DND-41 (cell line): ENCODE results near the gene TCERG1L.

Experiments
- ATAC-seq: fragments of 200-7000 bp; cut with Tn5 transposase; 3 replicates; pipeline ENCODE4 v1.9.1; 2021; ENCODE audit warnings: low read depth; ENCODE audit not compliant: insufficient read depth
- DNase-seq: peaks from one replicate; pipeline ENCODE4 v3.0.0-alpha.2; 2020
- H2AFZ ChIP-seq: 2 replicates; pipeline ENCODE4 v1.6.0; 2012; ENCODE audit warnings: low read depth, low read length
- H3K27ac ChIP-seq: 2 replicates; pipeline ENCODE4 v1.5.1; 2012; ENCODE audit warnings: low read length, inconsistent platforms
- H3K27me3 ChIP-seq: fragments of 200-600 bp; sonication (generic); 2 replicates; pipeline ENCODE4 v1.6.0; 2012; ENCODE audit warnings: low read length, mild to moderate bottlenecking, inconsistent platforms; ENCODE audit not compliant: insufficient read depth, poor library complexity
- H3K36me3 ChIP-seq: 2 replicates; pipeline ENCODE4 v1.5.1; 2012; ENCODE audit warnings: low read length, inconsistent platforms; ENCODE audit not compliant: insufficient read depth
- H3K4me1 ChIP-seq: 2 replicates; pipeline ENCODE4 v1.5.1; 2012; ENCODE audit warnings: mild to moderate bottlenecking, low read length; ENCODE audit not compliant: insufficient read depth
- H3K4me2 ChIP-seq: 2 replicates; pipeline ENCODE4 v1.6.0; 2012; ENCODE audit warnings: mild to moderate bottlenecking, moderate library complexity, low read length, inconsistent platforms; ENCODE audit not compliant: insufficient read depth
- H3K4me3 ChIP-seq, 2 experiments: fragments of 200-600 bp in 1 of 2; shearing (Covaris generic) in 1 of 2; 2 replicates each; pipeline ENCODE4 v1.5.1; 2012 to 2016; ENCODE audit warnings: inconsistent platforms in 2 of 2, low read length in 2 of 2, mild to moderate bottlenecking in 2 of 2, low read depth in 1 of 2, moderate library complexity in 1 of 2
- H3K79me2 ChIP-seq: 2 replicates; pipeline ENCODE4 v1.6.0; 2012; ENCODE audit warnings: low read length, inconsistent platforms; ENCODE audit not compliant: insufficient read depth
- H3K9ac ChIP-seq: 2 replicates; pipeline ENCODE4 v1.6.0; 2012; ENCODE audit warnings: low read depth, mild to moderate bottlenecking, inconsistent platforms, low read length, moderate library complexity
- H3K9me3 ChIP-seq: 2 replicates; pipeline ENCODE4 v1.5.1; 2012; ENCODE audit warnings: low read length, moderate library complexity, mild to moderate bottlenecking, inconsistent platforms; ENCODE audit not compliant: insufficient read depth, severe bottlenecking
- H4K20me1 ChIP-seq: 2 replicates; pipeline ENCODE4 v1.6.0; 2012; ENCODE audit warnings: low read length; ENCODE audit not compliant: insufficient read depth
- CTCF ChIP-seq: IDR thresholded peaks from 2 replicates; pipeline ENCODE4 v1.5.1; 2012; ENCODE audit warnings: borderline replicate concordance, low read length, moderate library complexity, mild to moderate bottlenecking; ENCODE audit not compliant: poor library complexity, severe bottlenecking; ENCODE audit errors: extremely low read depth
- EZH2 ChIP-seq: IDR thresholded peaks from 3 replicates; pipeline ENCODE4 v1.6.1; 2012; ENCODE audit warnings: borderline replicate concordance, low read depth, mild to moderate bottlenecking, moderate library complexity, low read length, inconsistent platforms; ENCODE audit not compliant: severe bottlenecking

TCERG1L gene

DNA sequence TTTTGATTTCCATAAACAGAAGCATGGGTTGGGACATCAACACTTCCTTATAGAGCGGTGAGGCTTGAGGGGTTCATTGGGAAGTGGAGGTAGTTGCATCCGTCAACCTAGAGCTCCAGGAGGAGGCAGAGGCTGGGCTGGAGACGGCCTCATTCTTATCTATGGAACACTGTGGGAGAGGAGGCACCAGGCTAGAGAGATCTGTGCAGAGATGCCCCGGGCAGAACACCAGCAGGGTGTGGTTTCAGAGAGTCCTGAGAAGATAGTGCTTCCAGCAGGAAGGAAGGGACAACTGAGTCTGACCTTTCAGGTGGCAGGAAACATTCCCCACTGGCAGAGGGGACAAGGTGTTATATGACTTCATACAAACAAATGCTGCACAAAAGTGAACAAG is 56.7 kb downstream of the TCERG1L start:
- Histone ChIP-seq H3K4me1 (no peaks in the 10 kb centered on the region), H3K79me2 (no peaks in the 10 kb centered on the region), H3K27ac (no peak overlapping the region), H3K27me3 (no peaks in the 10 kb centered on the region), H3K9ac (no peak overlapping the region), H4K20me1 (no peaks in the 10 kb centered on the region; the same call in 1 of the 2 replicates), H3K9me3 (no peaks in the 10 kb centered on the region), H3K4me2 (no peak overlapping the region), H3K36me3 (no peaks in the 10 kb centered on the region), H2AFZ (no peak overlapping the region), H3K4me3 (no peak overlapping the region)
- TF ChIP-seq CTCF, result no peak
- no peak for TF ChIP-seq EZH2
- ATAC-seq (no peak), DNase-seq (no peak)

- Histone ChIP-seq H3K27ac (no peak overlapping the region), H3K36me3 (no peaks in the 10 kb centered on the region), H3K79me2 (no peaks in the 10 kb centered on the region), H3K4me1 (no peaks in the 10 kb centered on the region), H3K4me3 (no peak overlapping the region), H3K27me3 (no peaks in the 10 kb centered on the region), H3K4me2 (no peak overlapping the region), H3K9me3 (no peaks in the 10 kb centered on the region), H2AFZ (no peak overlapping the region), H3K9ac (no peak overlapping the region), H4K20me1 (no peaks in the 10 kb centered on the region; the same call in 1 of the 2 replicates)
- ATAC-seq (no peak), DNase-seq (no peak)
- TF ChIP-seq EZH2 (no peak), CTCF (no peak)
Measured at GRCh38 chr10:131253931-131254858, 57.3 kb downstream of the TCERG1L start.

DNA sequence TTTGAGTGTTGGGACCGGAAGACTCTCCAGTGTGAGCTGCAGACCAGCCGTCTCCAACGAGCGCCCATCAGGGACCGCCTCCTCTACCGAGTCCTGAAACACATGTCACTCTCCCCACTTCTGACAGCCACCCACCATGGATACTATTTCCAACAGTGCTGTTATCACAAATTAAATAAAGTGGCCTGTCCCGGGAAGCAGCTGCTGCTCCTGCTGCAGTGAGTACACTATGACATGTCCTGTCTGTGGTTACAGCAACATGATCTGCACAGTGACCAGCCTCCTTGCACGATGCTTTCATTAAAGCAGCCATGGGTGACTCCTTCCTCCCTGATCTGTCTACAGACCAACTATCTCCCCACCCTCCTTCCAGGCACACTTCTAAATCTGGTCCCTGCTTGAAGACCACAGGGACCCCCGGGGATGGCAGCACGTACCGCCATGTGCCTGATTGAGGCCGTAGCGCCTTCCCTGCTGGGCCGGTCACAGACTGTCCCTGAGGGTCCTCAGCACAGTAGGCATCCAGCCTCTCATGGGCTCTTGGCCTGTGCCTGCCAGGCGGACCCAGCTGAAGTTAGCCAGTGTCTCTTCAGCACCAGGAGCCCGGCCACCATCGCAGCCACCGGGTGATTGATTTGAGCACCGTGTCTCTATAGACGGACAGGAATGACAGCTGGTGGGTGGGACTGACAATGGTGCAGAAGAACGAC is 58.8 kb downstream of the TCERG1L start:
- H3K4me2 ChIP-seq, result no peak overlapping the region
- no peak overlapping the region for H3K9ac ChIP-seq
- H3K79me2 ChIP-seq, result no peaks in the 10 kb centered on the region
- H3K4me3 ChIP-seq, result no peak overlapping the region
- TF ChIP-seq EZH2 (no peak), CTCF (no peak)
- no peaks in the 10 kb centered on the region for H3K9me3 ChIP-seq
- H3K27ac ChIP-seq, result no peak overlapping the region
- no peaks in the 10 kb centered on the region for H3K4me1 ChIP-seq
- H2AFZ ChIP-seq, result no peak overlapping the region
- no peak for ATAC-seq
- DNase-seq, result no peak
- H4K20me1 ChIP-seq, result no peaks in the 10 kb centered on the region; the same call in 1 of the 2 replicates
- H3K36me3 ChIP-seq, result no peaks in the 10 kb centered on the region
- H3K27me3 ChIP-seq, result no peaks in the 10 kb centered on the region
